Measurements from ENCODE around the gene ADAMTS9. TPM values are rescaled to one million over a fixed set of nuclear protein-coding genes. Genes with fewer than 3 reads are reported as not detected.

ADAMTS9 gene
- total and polyA plus RNA-seq, 7 donors: 1.2 to 61.6 (median 16.1) TPM

- H3K27me3 ChIP-seq: no peaks in the 10 kb centered on the region
- no peaks in the 10 kb centered on the region for H3K4me1 ChIP-seq
- 88 to 96% methylated on average over 1 of the region's 1 CpG for WGBS, 2 donors
- no peaks in the 10 kb centered on the region for H3K36me3 ChIP-seq
- DNase-seq: no peak
- H3K4me3 ChIP-seq: no peak overlapping the region
- H3K27ac ChIP-seq: no peak overlapping the region
- no peaks in the 10 kb centered on the region for H3K9me3 ChIP-seq
- TF ChIP-seq POLR2AphosphoS5 (IDR thresholded peaks at IDR 0.05) (no peak), EP300 (IDR thresholded peaks at IDR 0.05) (no peak), CTCF (IDR thresholded peaks at IDR 0.05) (no peak), POLR2A (IDR thresholded peaks at IDR 0.05) (no peak)
- intact Hi-C loops (cut with DNase I): no loop called here
Measured at GRCh38 chr3:64475037-64475436, 212.8 kb downstream of the ADAMTS9 start.

- WGBS, 2 donors: 75 to 77% methylated on average over 1 of the region's 1 CpG
- no peak for TF ChIP-seq POLR2A (IDR thresholded peaks at IDR 0.05)
- no peak for TF ChIP-seq EP300 (IDR thresholded peaks at IDR 0.05)
- no peak for TF ChIP-seq POLR2AphosphoS5 (IDR thresholded peaks at IDR 0.05)
- no peak for TF ChIP-seq CTCF (IDR thresholded peaks at IDR 0.05)
- intact Hi-C loops (cut with DNase I): loop anchor here (5.0 kb wide), 1 partner anchor 56 kb away; no protein-coding TSS in a partner anchor
- no peak overlapping the region for H3K27ac ChIP-seq
- DNase-seq: no peak
- no peak overlapping the region for H3K4me3 ChIP-seq
- H3K4me1 ChIP-seq: no peaks in the 10 kb centered on the region
- no peaks in the 10 kb centered on the region for H3K36me3 ChIP-seq
- no peaks in the 10 kb centered on the region for H3K9me3 ChIP-seq
- H3K27me3 ChIP-seq: peaks cover 0 to 4% (median 0%) of the 10 kb centered on the region in 3 donors
Measured at GRCh38 chr3:64473466-64473865, 214.3 kb downstream of the ADAMTS9 start.

- Histone ChIP-seq H3K36me3 (no peaks in the 10 kb centered on the region), H3K4me3 (no peak overlapping the region), H3K27me3 (peaks cover 0 to 4% (median 0%) of the 10 kb centered on the region in 3 donors), H3K9me3 (no peaks in the 10 kb centered on the region), H3K4me1 (no peaks in the 10 kb centered on the region), H3K27ac (no peak overlapping the region)
- 90 to 93% methylated on average over 5 of the region's 5 CpGs for WGBS, 2 donors
- intact Hi-C loops (cut with DNase I): loop anchor here (5.0 kb wide), 1 partner anchor 53 kb away; no protein-coding TSS in a partner anchor
- no peak for TF ChIP-seq EP300 (IDR thresholded peaks at IDR 0.05)
- no peak for TF ChIP-seq POLR2AphosphoS5 (IDR thresholded peaks at IDR 0.05)
- TF ChIP-seq CTCF (IDR thresholded peaks at IDR 0.05): no peak
- TF ChIP-seq POLR2A (IDR thresholded peaks at IDR 0.05): no peak
- no peak for DNase-seq
Measured at GRCh38 chr3:64470436-64470835, 217.4 kb downstream of the ADAMTS9 start.

GRCh38 chr3:64467255-64467944 is 220.4 kb downstream of the ADAMTS9 start:
- peaks cover 0 to 12% (median 0%) of the 10 kb centered on the region in 3 donors for H3K27me3 ChIP-seq
- intact Hi-C loops (cut with DNase I): no loop called here
- TF ChIP-seq POLR2A (IDR thresholded peaks at IDR 0.05) (no peak), EP300 (IDR thresholded peaks at IDR 0.05) (no peak), POLR2AphosphoS5 (IDR thresholded peaks at IDR 0.05) (no peak), CTCF (IDR thresholded peaks at IDR 0.05) (no peak)
- no peaks in the 10 kb centered on the region for H3K4me1 ChIP-seq
- no peak overlapping the region for H3K4me3 ChIP-seq
- no peak for DNase-seq
- H3K36me3 ChIP-seq: no peaks in the 10 kb centered on the region
- WGBS, 2 donors: 65 to 83% methylated on average over 5 of the region's 5 CpGs
- H3K27ac ChIP-seq: no peak overlapping the region
- H3K9me3 ChIP-seq: no peaks in the 10 kb centered on the region

Small RNA genes within 50 kb of the gene (small RNA-seq; reads per million reads assigned to genes)
- gene RNU6-739P: 0 reads per million in 3 donors

Measured in sigmoid colon (tissue), 7 donors.